UCSD-AML1 (cell line): ENCODE results near the gene SLC46A2.

Experiments
- DNase-seq: peaks from one replicate; lab custom pipeline; 2025; ENCODE audit not compliant: unreplicated experiment; lab: John Stamatoyannopoulos, UW

Gene SLC46A2

GRCh38 chr9:112886351-112886750, 4.3 kb downstream of the SLC46A2 start:
- no peak for DNase-seq

GRCh38 chr9:112885324-112885723, 5.4 kb downstream of the SLC46A2 start:
- no peak for DNase-seq

GRCh38 chr9:112884721-112885120, 6.0 kb downstream of the SLC46A2 start:
- DNase-seq, result no peak

DNA sequence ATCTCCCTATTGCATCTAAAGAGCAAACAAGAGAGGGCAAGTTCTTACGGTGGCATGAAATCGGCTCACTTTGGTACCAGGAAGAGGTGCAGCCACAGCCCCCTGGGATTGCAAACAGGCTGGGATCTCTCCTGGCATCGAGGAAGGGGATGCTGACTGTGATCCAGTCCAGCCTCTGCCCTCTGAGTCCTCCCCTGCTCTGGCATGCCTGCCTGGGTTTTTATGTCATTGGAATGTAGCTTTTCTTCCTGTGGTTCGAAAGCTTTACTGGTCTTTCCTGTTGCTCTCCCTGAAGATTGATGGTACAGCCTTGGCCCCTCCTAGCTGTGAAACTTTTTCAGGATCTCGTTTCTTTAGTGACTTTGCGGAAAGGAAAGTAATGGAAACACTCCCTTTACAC, 6.6 kb downstream of the SLC46A2 start:
- DNase-seq, result peak; percentile 45

GRCh38 chr9:112881331-112881730, 9.3 kb downstream of the SLC46A2 start:
- DNase-seq, result no peak

GRCh38 chr9:112880650-112881049, 10.0 kb downstream of the SLC46A2 start:
- no peak for DNase-seq

DNA sequence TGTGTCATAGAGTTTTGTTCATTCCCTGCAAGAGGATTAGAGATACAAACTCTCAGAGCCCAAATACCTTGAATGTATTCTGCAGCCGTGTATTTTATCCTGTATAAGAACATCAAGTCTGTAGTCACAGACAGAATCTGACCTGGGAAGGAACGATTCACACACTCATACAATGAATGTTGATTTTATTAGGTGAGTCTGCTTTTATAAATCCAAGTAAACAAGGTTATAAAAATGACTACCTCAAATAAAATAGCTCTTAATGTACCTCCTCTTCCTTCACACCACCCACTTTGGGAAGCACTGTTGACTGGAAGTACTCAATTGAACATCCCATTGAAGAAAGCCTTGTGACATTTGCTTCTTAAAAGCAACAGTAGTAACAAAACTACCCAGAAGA, 11.9 kb downstream of the SLC46A2 start:
- DNase-seq, result no peak

- DNase-seq, result no peak
These were observed 16.8 kb downstream of the SLC46A2 start for GRCh38 chr9:112873773-112874405.

DNA sequence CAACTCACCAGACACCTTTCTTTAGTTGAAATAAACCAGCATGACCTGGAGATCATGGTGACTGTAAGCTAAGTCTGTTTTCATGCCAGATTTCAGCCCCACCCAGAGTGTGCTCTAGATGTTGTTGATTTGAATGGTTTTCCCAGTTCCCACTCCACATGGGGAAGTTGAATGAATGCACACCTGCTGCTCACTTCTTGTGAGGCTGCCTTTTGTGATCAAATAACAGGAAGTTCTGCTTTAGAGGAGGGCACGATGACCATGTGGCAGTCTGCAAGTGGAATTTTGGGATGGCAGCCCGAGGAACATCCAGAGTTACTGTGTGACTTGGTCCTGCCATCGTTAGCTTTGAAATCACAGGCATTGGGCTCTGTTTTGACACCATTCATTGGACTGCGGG, 18.7 kb downstream of the SLC46A2 start:
- no peak for DNase-seq

GRCh38 chr9:112870556-112870955, 20.1 kb downstream of the SLC46A2 start:
- DNase-seq, result no peak

DNA sequence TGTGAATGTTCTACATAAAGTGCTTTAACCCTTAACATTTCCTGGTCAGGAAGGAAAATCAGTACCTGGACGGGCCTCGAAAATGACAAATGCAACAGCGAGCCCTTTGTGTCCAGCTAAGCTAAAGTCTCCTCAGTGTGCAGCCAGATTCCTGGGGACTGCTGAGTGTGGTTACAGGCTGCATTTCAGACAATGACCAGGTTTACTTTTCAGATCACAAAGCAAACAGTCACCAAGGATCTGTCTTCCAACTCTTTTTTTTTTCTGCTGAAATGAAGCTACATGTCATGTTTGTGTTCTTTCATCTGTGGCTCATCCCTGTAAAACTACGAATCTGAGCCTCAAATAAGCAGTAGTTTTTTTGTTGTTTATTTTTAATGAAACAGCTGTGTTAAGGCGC, 20.8 kb downstream of the SLC46A2 start:
- DNase-seq, result no peak

DNA sequence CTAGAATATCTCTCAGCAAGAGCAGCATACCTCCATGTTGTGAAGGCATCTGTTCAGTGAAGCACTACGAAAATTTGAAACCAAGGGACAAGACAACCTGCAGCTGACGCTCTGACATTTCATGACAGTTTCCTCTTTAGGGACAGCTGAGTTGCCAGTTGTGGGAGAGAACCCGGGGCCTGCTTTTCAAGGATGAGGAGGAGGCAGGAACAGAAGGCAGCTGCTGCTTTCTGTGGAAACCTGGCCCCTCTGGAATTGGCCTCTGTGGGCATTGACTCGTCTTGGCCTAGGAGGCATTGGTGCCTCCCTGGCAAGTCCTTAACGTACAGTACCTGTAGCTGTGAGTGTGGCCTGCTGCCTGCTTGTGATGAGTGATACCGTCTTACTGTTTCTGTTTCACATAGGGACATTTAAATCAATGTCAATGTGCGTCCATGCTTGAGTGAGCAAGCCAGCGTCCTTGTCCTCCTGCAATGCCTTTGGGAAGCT, 21.6 kb downstream of the SLC46A2 start:
- no peak for DNase-seq

- DNase-seq, result no peak
These were observed 22.2 kb downstream of the SLC46A2 start for GRCh38 chr9:112868461-112868860.

- peak; percentile 57 for DNase-seq
These were observed 23.2 kb downstream of the SLC46A2 start for GRCh38 chr9:112867275-112867991.

DNA sequence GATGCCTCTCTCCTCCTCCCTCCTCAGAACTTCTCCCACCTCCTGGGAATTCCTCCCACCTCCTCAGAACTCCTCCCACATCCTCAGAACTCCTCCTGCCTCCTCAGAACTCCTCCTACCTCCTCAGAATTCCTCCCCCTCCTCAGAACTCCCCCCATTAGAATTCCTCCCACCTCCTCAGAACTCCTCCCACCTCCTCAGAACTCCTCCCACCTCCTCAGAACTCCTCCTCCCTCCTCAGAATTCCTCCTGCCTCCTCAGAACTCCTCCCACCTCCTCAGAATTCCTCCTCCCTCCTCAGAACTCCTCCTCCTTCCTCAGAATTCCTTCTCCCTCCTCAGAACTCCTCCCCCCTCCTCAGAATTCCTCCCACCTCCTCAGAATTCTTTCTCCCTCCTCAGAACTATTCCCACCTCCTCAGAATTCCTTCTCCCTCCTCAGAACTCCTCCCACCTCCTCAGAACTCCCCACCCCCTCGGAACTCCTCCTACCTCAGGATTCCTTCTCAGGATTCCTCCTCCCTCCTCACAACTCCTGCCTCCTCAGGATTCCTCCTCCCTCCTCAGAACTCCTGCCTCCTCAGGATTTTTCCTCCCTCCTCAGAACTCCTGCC, 23.9 kb downstream of the SLC46A2 start:
- DNase-seq, result peak; percentile 51

- no peak for DNase-seq
These were observed 25.7 kb downstream of the SLC46A2 start for GRCh38 chr9:112864982-112865381.

- no peak for DNase-seq
These were observed 26.3 kb downstream of the SLC46A2 start for GRCh38 chr9:112864403-112864802.

DNA sequence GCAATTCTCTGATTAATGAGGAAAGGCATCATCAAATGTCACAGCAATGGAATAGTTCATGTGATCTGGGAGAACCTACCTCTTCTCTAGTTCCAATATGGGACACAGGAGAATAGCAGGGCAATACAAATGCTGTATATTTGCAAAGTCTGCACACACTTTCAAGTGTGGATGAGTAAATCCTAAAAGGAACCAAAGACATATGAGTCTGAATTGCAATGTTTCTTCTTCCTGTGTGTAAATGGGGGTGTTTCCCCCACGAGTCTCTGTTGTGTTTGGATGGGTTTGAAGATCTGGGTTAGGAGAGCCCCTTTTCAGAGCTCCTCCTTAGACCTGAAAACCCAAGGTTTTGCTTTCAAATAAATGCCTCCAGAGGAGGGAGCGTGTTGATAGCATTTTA, 26.9 kb downstream of the SLC46A2 start:
- no peak for DNase-seq

GRCh38 chr9:112863214-112863613, 27.5 kb downstream of the SLC46A2 start:
- peak; percentile 51 for DNase-seq

DNA sequence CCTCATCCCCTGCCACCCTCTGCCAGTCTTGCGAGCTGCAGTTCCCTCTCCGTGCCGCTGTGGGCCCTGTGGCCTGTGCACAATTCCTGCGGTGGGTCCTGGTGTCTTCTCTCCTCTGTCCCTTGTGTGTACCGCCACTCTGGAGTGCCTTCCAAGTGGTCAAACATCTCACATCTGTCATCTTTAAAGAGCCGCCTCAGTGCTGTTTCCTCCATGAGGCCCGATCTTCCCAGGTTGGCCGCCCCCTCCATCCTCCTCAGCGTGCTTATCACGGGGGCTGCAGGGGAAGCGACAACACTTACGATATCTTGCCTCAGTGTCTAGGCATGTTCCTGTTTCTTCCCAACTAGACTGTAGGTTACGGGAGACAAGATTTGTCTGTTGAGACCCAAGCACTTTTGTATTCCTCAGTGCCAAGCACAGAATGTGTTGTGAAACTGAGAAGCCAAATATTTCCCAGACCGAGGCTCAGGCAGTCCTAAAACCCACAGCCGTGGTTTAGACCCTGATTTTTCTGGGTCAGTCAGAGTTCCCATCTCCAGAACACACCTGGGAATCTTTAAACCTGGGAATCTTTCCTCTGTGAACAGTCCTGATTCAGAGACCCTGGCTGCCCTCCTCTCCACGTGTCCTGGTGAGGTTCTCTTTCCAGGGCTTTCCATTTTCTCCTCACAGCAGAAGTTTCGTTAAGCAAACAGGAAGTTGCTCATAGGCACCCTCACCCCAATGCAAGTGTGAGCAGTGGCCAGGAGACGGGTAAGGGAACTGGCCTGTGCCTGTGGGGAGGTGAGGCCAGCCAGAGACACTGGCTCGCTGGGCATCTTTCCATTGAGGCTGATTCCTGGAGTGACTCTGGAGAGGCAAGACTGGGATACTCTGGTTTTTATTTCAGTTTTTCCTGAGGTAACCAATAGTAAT, 28.8 kb downstream of the SLC46A2 start:
- peak; percentile 54 for DNase-seq

GRCh38 chr9:112861155-112861554, 29.5 kb downstream of the SLC46A2 start:
- no peak for DNase-seq
